Vagina (tissue), 2 donors: ENCODE measurements around the gene CAMSAP1.

Source experiments
- CTCF ChIP-seq, 3 experiments: fragments of 450-650 bp in 2 of 3; fragments of 200-600 bp in 1 of 3; sonication (generic) in 1 of 3; IDR thresholded peaks; one replicate each; pipeline ENCODE4 v1.5.1; 2017 to 2019; ENCODE audit warnings: antibody characterized with exemption in 3 of 3, mild to moderate bottlenecking in 2 of 3, moderate library complexity in 2 of 3
- POLR2A ChIP-seq, 2 donors: fragments of 450-650 bp; IDR thresholded peaks; one replicate each; pipeline ENCODE4 v1.6.1; 2017; ENCODE audit warnings: antibody characterized with exemption in 2 of 2, mild to moderate bottlenecking in 2 of 2, moderate library complexity in 2 of 2

- TF ChIP-seq CTCF (IDR thresholded peaks at IDR 0.05) (no peak), POLR2A (IDR thresholded peaks at IDR 0.05) (no peak)
Measured at GRCh38 chr9:135891027-135891631, 16.2 kb downstream of the CAMSAP1 start.
